GM19452 (cell line): ENCODE results near the gene BRAP.
A peak's percentile ranks its signal among the peaks of the same experiment; 100 is the strongest.
"Not testable (repeated sequence)": the region's sequence is repeated elsewhere in the genome, so short reads cannot be mapped to it uniquely, and the experiment has no call there.

Experiments used
- ATAC-seq: cut with Tn5 transposase; IDR thresholded peaks from one replicate; pipeline ENCODE4 v1.9.1; 2021; ENCODE audit not compliant: unreplicated experiment

The BRAP gene

GRCh38 chr12:111685811-111686573 is at the start of gene BRAP, which contains the start of gene ACAD10:
BRAP (minus strand) TSS chr12:111685956; CDS start chr12:111685792, 164 bp downstream.
ACAD10 (plus strand) TSS chr12:111686053; CDS start chr12:111692710, 6,657 bp downstream.
- ATAC-seq: peak; percentile 89

DNA sequence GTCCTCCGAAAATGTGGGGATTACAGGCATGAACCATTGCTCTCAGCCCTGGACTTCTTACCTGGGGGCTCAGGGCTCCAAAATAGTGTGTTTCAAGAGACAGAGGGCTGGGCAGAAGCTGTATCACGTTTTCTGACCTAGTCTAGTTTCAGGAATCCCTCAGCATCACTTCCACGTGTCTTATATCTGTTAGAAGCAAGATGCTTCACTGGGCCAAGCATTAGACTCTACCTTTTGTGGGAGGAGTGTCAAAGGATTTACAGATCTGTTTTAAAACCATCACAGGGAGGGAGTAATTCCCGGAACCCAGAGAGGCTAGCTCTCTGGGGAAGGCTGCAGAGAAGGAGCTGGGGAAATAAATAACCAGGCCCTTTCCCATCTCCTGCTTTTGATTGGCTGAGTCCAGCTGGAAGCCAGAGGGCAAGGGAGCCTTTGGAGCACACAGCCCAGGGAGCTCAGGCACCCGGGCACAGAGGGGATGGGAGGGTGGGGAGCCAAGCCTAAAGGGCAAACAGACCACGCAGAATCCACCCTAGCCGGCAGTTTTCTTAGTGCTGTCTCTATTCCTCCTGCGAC is 47.7 kb upstream of the BRAP start:
- ATAC-seq: no peak

DNA sequence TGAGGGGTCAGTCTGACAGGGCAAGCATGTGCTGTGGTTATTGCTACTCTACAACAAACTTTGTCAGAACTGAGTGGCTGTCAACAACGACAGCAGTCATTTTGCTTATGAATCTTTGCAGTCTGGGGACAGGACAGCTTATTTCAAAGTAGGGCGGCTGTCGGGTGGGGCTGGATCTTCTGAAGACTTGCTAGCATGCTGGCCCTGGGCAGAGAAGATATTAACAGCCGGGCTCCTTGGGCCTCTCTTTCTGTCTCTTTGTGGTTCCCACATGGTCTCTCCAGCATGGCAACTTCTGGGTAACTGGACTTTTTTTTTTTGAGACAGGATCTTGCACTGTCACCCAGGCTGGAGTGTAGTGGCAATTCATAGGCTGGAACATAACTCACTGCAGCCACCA is 47.0 kb upstream of the BRAP start:
- ATAC-seq: no peak

DNA sequence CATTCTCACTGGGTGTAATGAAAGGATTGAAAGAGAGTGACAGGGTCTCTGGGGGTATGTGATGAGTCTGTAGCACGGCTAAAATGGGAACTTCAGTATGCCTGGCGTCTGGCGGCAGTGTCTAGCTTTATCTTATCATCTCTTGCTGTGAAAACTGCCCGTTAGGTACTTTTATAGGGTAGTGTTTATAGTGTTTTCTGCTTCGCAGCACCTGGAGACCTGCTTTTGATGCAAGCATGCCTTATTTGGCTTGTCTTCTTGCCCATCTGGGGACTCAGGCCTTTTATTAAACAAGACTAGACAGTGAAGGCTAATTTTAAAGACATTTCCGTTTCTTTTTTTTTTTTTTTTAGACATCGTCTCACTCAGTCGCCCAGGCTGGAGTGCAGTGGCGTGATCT is 44.7 kb upstream of the BRAP start:
- no peak for ATAC-seq

DNA sequence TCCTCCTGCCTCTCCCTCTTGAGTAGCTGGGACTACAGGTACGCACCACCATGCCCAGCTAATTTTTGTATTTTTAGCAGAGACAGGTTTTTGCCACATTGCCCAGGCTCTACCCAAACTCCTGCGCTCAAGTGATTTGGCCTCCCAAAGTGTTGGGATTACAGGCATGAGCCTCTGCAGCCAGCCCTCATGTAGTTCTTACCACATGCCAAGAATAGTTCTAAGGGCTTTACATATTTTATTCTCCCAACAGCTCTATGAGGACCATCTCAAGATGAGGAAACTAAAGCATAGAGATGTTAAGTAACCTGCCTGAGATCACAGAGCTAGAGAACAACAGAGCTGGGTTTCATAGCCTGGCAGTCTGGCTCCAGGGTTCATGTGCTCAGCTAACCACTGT is 43.0 kb upstream of the BRAP start:
- no peak for ATAC-seq

DNA sequence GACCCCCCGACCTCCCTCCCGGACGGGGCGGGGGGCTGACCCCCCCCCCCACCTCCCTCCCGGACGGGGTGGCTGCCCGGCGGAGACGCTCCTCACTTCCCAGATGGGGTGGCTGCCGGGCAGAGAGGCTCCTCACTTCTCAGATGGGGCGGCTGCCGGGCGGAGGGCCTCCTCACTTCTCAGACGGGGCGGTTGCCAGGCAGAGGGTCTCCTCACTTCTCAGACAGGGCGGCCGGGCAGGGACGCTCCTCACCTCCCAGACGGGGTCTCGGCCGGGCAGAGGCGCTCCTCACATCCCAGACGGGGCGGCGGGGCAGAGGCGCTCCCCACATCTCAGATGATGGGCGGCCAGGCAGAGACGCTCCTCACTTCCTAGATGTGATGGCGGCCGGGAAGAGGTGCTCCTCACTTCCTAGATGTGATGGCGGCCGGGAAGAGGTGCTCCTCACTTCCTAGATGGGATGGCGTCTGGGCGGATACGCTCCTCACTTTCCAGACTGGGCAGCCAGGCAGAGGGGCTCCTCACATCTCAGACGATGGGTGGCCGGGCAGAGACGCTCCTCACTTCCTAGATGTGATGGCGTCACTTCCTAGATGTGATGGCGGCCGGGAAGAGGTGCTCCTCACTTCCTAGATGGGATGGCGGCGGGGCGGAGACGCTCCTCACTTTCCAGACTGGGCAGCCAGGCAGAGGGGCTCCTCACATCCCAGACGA is 38.0 kb upstream of the BRAP start:
- not testable (repeated sequence) for ATAC-seq

DNA sequence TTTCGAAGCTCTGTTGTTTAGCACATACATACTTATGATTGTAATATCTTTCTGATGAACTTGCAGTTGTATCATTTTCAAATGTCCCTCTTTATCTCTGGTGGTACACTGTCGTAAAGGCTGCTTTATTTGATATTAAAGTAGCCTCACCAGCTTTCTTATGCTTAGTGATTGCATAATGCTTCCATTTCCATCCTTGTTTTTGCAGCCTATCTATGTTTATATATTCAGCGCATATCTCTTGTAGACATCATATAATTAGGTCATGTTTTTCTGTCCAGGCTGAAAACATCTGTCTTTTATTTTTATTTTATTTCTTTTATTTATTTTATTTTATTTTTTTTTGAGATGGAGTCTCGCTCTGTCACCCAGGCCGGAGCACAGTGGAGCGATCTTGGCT is 34.7 kb upstream of the BRAP start:
- no peak for ATAC-seq

- ATAC-seq: not testable (repeated sequence)
These were observed 33.6 kb upstream of the BRAP start for GRCh38 chr12:111719316-111719715.

GRCh38 chr12:111715279-111715678 is 29.5 kb upstream of the BRAP start:
- no peak for ATAC-seq

GRCh38 chr12:111706145-111706544 is 20.4 kb upstream of the BRAP start:
- ATAC-seq: no peak

DNA sequence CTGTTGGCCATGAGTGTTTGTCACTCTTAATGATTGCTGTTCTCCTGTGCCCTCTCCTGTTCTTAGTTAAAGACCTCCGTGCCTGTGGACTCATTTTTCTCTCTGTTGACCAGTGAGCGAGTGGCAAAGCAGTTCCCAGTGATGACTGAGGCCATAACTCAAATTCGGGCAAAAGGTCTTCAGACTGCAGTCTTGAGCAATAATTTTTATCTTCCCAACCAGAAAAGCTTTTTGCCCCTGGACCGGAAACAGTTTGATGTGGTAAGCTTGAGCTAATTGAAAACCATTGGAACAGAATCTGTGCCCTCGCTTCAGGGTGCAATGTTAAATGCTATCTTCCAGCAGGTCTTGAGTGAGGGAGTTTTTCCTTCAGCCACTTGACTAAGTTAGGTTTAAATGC is 19.9 kb upstream of the BRAP start:
- no peak for ATAC-seq

GRCh38 chr12:111699962-111700361 is 14.2 kb upstream of the BRAP start:
- no peak for ATAC-seq

- no peak for ATAC-seq
These were observed 8.1 kb upstream of the BRAP start for GRCh38 chr12:111693818-111694217.

- no peak for ATAC-seq
These were observed 6.9 kb upstream of the BRAP start for GRCh38 chr12:111692575-111693210.

GRCh38 chr12:111691262-111691661 is 5.5 kb upstream of the BRAP start:
- ATAC-seq: no peak

GRCh38 chr12:111687952-111688351 is 2.2 kb upstream of the BRAP start:
- no peak for ATAC-seq

DNA sequence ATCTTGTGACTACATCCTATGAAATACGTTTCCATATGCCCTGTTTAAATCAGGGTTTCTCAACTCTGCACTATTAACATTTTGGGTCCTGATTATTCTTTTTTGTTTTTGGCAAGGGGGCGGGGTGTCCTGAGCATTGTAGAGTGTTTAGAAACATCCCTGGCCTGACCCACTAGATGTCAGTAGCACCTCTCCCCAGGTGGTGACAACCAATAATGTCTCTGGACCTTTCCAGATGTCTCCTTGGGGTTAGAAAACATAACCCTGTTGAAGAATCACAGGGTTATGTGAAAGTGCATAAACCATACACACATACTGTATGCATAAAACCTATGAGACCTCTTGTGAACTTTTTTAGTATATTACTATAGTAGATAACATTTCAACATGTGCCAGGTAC is 1.5 kb upstream of the BRAP start:
- no peak for ATAC-seq

GRCh38 chr12:111686574-111687105 is 884 bp upstream of the BRAP start:
- no peak for ATAC-seq

DNA sequence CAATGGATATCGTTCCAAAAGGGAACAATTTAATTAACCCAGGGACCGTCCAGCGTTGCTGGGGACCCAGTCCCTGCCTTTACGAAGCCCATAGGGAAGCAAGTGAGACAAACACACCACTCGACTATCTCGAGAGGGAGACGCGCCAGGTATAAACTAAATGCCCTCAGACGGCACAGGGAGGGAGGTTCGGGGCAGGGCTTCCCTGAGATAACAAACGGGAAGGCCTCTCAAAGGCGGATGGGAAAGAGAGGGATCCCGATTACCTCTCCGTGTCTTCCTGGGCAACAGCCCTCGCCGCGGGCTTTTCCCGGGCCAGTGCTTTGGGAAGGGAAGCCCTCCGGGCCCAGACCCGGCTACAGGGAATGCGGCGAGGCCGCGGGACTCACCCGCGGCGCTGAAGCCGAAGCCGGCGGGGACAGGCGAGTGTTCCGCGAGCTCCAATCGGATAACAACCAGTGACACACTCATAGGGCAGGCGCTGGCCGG is 390 bp downstream of the BRAP start:
- peak; percentile 12 for ATAC-seq

GRCh38 chr12:111684485-111685198 is 1.1 kb downstream of the BRAP start:
- not testable (repeated sequence) for ATAC-seq
